Ishikawa (cell line): ENCODE measurements around the gene ROBO1.

Experiments
- CEBPB ChIP-seq: IDR thresholded peaks from 2 replicates; pipeline ENCODE4 v1.6.1; 2012
- CREB1 ChIP-seq: IDR thresholded peaks from 2 replicates; pipeline ENCODE4 v1.6.1; 2012; ENCODE audit warnings: low read depth
- EGR1 ChIP-seq: IDR thresholded peaks from 2 replicates; pipeline ENCODE4 v1.6.1; 2012
- EP300 ChIP-seq: IDR thresholded peaks from 2 replicates; pipeline ENCODE4 v1.6.1; 2012; ENCODE audit warnings: borderline replicate concordance
- FOXM1 ChIP-seq: IDR thresholded peaks from 2 replicates; pipeline ENCODE4 v1.6.1; 2012; ENCODE audit warnings: low read depth, borderline replicate concordance
- NFIC ChIP-seq: IDR thresholded peaks from 2 replicates; pipeline ENCODE4 v1.6.1; 2012
- RAD21 ChIP-seq: IDR thresholded peaks from 2 replicates; pipeline ENCODE4 v1.6.1; 2012; ENCODE audit warnings: low read depth
- REST ChIP-seq: IDR thresholded peaks from 2 replicates; pipeline ENCODE4 v1.6.1; 2012; ENCODE audit warnings: low read depth, mild to moderate bottlenecking
- TAF1 ChIP-seq: IDR thresholded peaks from 2 replicates; pipeline ENCODE4 v1.6.1; 2012; ENCODE audit warnings: low read depth, mild to moderate bottlenecking
- TCF12 ChIP-seq: IDR thresholded peaks from 2 replicates; pipeline ENCODE4 v1.6.1; 2012; ENCODE audit warnings: low read depth
- TEAD4 ChIP-seq: IDR thresholded peaks from 2 replicates; pipeline ENCODE4 v1.6.1; 2012
- USF1 ChIP-seq: IDR thresholded peaks from 2 replicates; pipeline ENCODE4 v1.6.1; 2012
- YY1 ChIP-seq: IDR thresholded peaks from 2 replicates; pipeline ENCODE4 v1.6.1; 2012; ENCODE audit warnings: low read depth
- ZBTB7A ChIP-seq: IDR thresholded peaks from 2 replicates; pipeline ENCODE4 v1.6.1; 2012; ENCODE audit warnings: low read depth
- TF ChIP-seq, protein P1 (sequence below): IDR thresholded peaks from 2 replicates; pipeline ENCODE4 v1.6.1; 2012

Gene ROBO1

GRCh38 chr3:79249701-79250100 lies 518.1 kb downstream of the ROBO1 start:
- TF ChIP-seq YY1 (no peak), NFIC (no peak), ZBTB7A (no peak), RAD21 (no peak)

- TF ChIP-seq EGR1 (no peak), REST (no peak), YY1 (no peak), FOXM1 (no peak), TEAD4 (no peak), TAF1 (no peak), NFIC (no peak), ZBTB7A (no peak), EP300 (no peak), USF1 (no peak), CREB1 (no peak)
- TF ChIP-seq, protein P1, sequence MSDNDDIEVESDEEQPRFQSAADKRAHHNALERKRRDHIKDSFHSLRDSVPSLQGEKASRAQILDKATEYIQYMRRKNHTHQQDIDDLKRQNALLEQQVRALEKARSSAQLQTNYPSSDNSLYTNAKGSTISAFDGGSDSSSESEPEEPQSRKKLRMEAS: no peak
These were observed 520.1 kb downstream of the ROBO1 start for GRCh38 chr3:79247725-79248043.

- TF ChIP-seq YY1 (no peak), TAF1 (no peak), EGR1 (no peak), TCF12 (no peak), NFIC (no peak), USF1 (no peak)
These were observed 520.7 kb downstream of the ROBO1 start for GRCh38 chr3:79246875-79247724.

- TF ChIP-seq YY1 (no peak), EGR1 (no peak), CEBPB (no peak), TEAD4 (no peak), USF1 (no peak), CREB1 (no peak), REST (no peak), FOXM1 (no peak), NFIC (no peak), RAD21 (no peak), ZBTB7A (no peak), TAF1 (no peak), EP300 (no peak), TCF12 (no peak)
- TF ChIP-seq, protein P1: no peak
These were observed 522.3 kb downstream of the ROBO1 start for GRCh38 chr3:79245284-79246138.

- TF ChIP-seq TCF12 (no peak), CEBPB (no peak), FOXM1 (no peak), EP300 (no peak), CREB1 (no peak), YY1 (no peak), RAD21 (no peak), TEAD4 (no peak), EGR1 (no peak), REST (no peak), TAF1 (no peak), NFIC (no peak), ZBTB7A (no peak)
- TF ChIP-seq, protein P1: no peak
These were observed 531.3 kb downstream of the ROBO1 start for GRCh38 chr3:79236496-79236895.
